Glomerular endothelial cell (primary cell): Measurements from ENCODE around the gene SLC35F6. TPM values are rescaled to one million over a fixed set of nuclear protein-coding genes. Genes with fewer than 3 reads are reported as not detected.
"Not testable (repeated sequence)": the region's sequence is repeated elsewhere in the genome, so short reads cannot be mapped to it uniquely, and the experiment has no call there.

Experiments used
- DNase-seq: peaks from one replicate; pipeline ENCODE4 v3.0.0-alpha.2; 2011; ENCODE audit warnings: low read depth, low spot score; ENCODE audit errors: extremely low read depth
- total RNA-seq: library from RNA; depleted of rRNA; stranded (reverse); fragments of >200 nt; gene quantifications from 2 replicates; pipeline ENCODE4 v1.2.3, GENCODE V29; 2015

Gene SLC35F6
- total RNA-seq, 1 donor from 2014 or later, result 43.4 TPM

- DNase-seq, result not testable (repeated sequence)
Observed at GRCh38 chr2:26814072-26814765, 50.1 kb downstream of the SLC35F6 start.

- no peak for DNase-seq
Observed at GRCh38 chr2:26816893-26817292, 52.8 kb downstream of the SLC35F6 start.

GRCh38 chr2:26818255-26818654 lies 54.2 kb downstream of the SLC35F6 start:
- no peak for DNase-seq

- DNase-seq, result no peak
Observed at GRCh38 chr2:26818972-26819371, 54.9 kb downstream of the SLC35F6 start.

- DNase-seq, result no peak
Observed at GRCh38 chr2:26820932-26821331, 56.8 kb downstream of the SLC35F6 start.

- DNase-seq, result no peak
Observed at GRCh38 chr2:26822877-26823276, 58.8 kb downstream of the SLC35F6 start.

Other genes with a start within 250 kb of the SLC35F6 start
- gene CIB4, start 122.9 kb upstream of the SLC35F6 start, total RNA-seq, result not detected in 2 replicates
- gene KCNK3, start 71.6 kb upstream of the SLC35F6 start, total RNA-seq, result 0.53 and 1.3 TPM in 2 replicates
- 3.6 and 4.6 TPM in 2 replicates for gene CENPA, start 21.8 kb downstream of the SLC35F6 start, total RNA-seq
- not detected in 2 replicates for gene DPYSL5, start 83.8 kb downstream of the SLC35F6 start, total RNA-seq
- gene MAPRE3, start 206.4 kb downstream of the SLC35F6 start, total RNA-seq, result 5.4 and 7.4 TPM in 2 replicates